ENCODE results near the gene TRUB1.

- TF ChIP-seq TARDBP (IDR thresholded peaks at IDR 0.05): no peak
- TF ChIP-seq FOXK2 (IDR thresholded peaks at IDR 0.05): no peak
- TF ChIP-seq SP1 (IDR thresholded peaks at IDR 0.05): no peak
- TF ChIP-seq NFRKB (IDR thresholded peaks at IDR 0.05): no peak
- no peak for TF ChIP-seq HDGF (IDR thresholded peaks at IDR 0.05; ENCODE audit: borderline replicate concordance)
- TF ChIP-seq FOXM1 (IDR thresholded peaks at IDR 0.05; ENCODE audit: borderline replicate concordance): no peak
- TF ChIP-seq LEF1 (IDR thresholded peaks at IDR 0.05; ENCODE audit: borderline replicate concordance): no peak
- TF ChIP-seq ZNF384 (IDR thresholded peaks at IDR 0.05): no peak
Measured at GRCh38 chr10:114917459-114917858, 20.5 kb upstream of the TRUB1 start.

Measured in HEK293T (cell line).